ENCODE measurements around the gene FUT1. TPM values are rescaled to one million over a fixed set of nuclear protein-coding genes. Genes with fewer than 3 reads are reported as not detected.

FUT1 gene
- total RNA-seq, 4 donors from 2014 or later, result 0.83 to 2.5 (median 2.1) TPM

DNA sequence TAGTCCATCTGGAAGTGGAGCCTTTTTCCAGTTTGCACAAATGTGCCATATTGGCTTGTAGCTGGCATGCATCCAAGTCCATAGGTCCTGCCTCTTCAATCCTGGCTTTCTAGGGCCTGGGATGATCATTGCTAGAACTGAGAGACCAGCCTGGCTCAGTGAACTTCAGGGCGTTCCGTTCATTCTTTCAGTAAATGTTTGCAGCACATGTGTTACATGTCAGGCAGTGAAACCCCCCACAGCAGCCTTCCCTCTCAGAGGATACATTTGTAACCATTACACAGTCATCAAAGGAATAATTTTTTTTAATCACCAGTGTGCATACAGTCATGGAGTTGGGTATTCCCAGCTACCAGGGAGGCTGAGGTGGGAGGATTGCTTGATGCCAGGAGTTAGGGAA lies 47.0 kb downstream of the FUT1 start:
- Histone ChIP-seq H3K36me3 (peaks cover 0 to 43% (median 8%) of the 10 kb centered on the region in 4 donors), H3K27ac (replicated peaks in 1 of 4) (no peak overlapping the region), H3K4me1 (no peaks in the 10 kb centered on the region), H3K4me3 (no peak overlapping the region), H3K27me3 (no peaks in the 10 kb centered on the region), H3K9me3 (no peaks in the 10 kb centered on the region)
- intact Hi-C loops (cut with DNase I), result no loop called here
- TF ChIP-seq EP300 (IDR thresholded peaks at IDR 0.05) (no peak), POLR2AphosphoS5 (IDR thresholded peaks at IDR 0.05) (no peak), POLR2A (IDR thresholded peaks at IDR 0.05; ENCODE audit: low read depth) (no peak)
- TF ChIP-seq, protein P1, sequence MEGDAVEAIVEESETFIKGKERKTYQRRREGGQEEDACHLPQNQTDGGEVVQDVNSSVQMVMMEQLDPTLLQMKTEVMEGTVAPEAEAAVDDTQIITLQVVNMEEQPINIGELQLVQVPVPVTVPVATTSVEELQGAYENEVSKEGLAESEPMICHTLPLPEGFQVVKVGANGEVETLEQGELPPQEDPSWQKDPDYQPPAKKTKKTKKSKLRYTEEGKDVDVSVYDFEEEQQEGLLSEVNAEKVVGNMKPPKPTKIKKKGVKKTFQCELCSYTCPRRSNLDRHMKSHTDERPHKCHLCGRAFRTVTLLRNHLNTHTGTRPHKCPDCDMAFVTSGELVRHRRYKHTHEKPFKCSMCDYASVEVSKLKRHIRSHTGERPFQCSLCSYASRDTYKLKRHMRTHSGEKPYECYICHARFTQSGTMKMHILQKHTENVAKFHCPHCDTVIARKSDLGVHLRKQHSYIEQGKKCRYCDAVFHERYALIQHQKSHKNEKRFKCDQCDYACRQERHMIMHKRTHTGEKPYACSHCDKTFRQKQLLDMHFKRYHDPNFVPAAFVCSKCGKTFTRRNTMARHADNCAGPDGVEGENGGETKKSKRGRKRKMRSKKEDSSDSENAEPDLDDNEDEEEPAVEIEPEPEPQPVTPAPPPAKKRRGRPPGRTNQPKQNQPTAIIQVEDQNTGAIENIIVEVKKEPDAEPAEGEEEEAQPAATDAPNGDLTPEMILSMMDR (IDR thresholded peaks at IDR 0.05), result no peak
- WGBS, result 80% methylated on average over 2 of the region's 2 CpGs
- no peak for DNase-seq (ENCODE audit: extremely low spot score)

DNA sequence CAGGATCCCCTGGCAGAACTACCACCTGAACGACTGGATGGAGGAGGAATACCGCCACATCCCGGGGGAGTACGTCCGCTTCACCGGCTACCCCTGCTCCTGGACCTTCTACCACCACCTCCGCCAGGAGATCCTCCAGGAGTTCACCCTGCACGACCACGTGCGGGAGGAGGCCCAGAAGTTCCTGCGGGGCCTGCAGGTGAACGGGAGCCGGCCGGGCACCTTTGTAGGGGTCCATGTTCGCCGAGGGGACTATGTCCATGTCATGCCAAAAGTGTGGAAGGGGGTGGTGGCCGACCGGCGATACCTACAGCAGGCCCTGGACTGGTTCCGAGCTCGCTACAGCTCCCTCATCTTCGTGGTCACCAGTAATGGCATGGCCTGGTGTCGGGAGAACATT lies 49.1 kb downstream of the FUT1 start:
- Histone ChIP-seq H3K27ac (replicated peaks in 1 of 4) (no peak overlapping the region), H3K9me3 (no peaks in the 10 kb centered on the region), H3K4me1 (no peaks in the 10 kb centered on the region), H3K4me3 (no peak overlapping the region), H3K36me3 (peaks cover 0 to 43% (median 8%) of the 10 kb centered on the region in 4 donors), H3K27me3 (peaks cover 0 to 2% (median 0%) of the 10 kb centered on the region in 4 donors)
- TF ChIP-seq POLR2AphosphoS5 (IDR thresholded peaks at IDR 0.05) (no peak), POLR2A (IDR thresholded peaks at IDR 0.05; ENCODE audit: low read depth) (no peak), EP300 (IDR thresholded peaks at IDR 0.05) (no peak)
- TF ChIP-seq, protein P1 (IDR thresholded peaks at IDR 0.05), result no peak
- intact Hi-C loops (cut with DNase I), result no loop called here
- no peak for DNase-seq (ENCODE audit: extremely low spot score)
- 93% methylated on average over 23 of the region's 23 CpGs for WGBS

DNA sequence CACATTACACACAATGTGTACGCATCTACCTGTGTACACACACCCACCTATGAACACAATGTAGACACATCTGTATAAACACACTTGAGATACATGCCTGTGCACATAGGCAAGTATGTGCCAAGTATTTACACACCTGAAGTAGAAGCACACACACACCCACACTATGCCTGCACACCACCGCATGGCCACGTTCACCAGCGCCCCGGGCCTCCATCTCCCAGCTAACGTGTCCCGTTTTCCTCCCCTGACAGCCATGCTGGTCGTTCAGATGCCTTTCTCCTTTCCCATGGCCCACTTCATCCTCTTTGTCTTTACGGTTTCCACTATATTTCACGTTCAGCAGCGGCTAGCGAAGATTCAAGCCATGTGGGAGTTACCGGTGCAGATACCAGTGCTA lies 49.7 kb downstream of the FUT1 start:
- intact Hi-C loops (cut with DNase I), result no loop called here
- Histone ChIP-seq H3K4me1 (no peaks in the 10 kb centered on the region), H3K27ac (replicated peaks in 1 of 4) (no peak overlapping the region), H3K9me3 (no peaks in the 10 kb centered on the region), H3K4me3 (no peak overlapping the region), H3K27me3 (peaks cover 0 to 2% (median 0%) of the 10 kb centered on the region in 4 donors), H3K36me3 (peaks cover 0 to 43% (median 8%) of the 10 kb centered on the region in 4 donors)
- DNase-seq (ENCODE audit: extremely low spot score), result no peak
- 92% methylated on average over 13 of the region's 13 CpGs for WGBS
- TF ChIP-seq POLR2AphosphoS5 (IDR thresholded peaks at IDR 0.05) (no peak), EP300 (IDR thresholded peaks at IDR 0.05) (no peak), POLR2A (IDR thresholded peaks at IDR 0.05; ENCODE audit: low read depth) (no peak)
- TF ChIP-seq, protein P1 (IDR thresholded peaks at IDR 0.05), result no peak

DNA sequence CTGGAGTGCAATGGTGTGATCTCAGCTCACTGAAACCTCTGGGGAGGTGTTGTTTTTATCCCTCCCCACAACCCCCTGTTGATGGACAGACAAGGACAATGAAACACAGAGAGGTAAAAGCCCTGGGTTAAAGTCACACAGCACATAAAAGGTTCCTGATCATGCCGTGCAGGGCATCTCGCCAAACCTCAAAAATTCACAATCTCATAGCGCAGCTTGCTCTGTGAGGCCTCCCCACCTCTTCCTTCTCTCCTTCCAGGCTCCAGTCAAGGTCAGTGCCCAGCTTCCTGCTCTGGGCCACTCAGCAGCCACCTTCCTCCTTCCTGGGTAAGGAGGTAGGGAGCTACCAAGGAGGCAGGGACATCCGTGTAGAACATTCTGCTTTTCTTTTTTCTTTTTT lies 54.4 kb downstream of the FUT1 start:
- 47% methylated on average over 4 of the region's 4 CpGs for WGBS
- peaks cover 8 to 13% (median 11%) of the 10 kb centered on the region in 4 donors for H3K4me1 ChIP-seq
- H3K4me3 ChIP-seq, result no peak overlapping the region
- DNase-seq (ENCODE audit: extremely low spot score), result no peak
- TF ChIP-seq EP300 (IDR thresholded peaks at IDR 0.05) (no peak), POLR2AphosphoS5 (IDR thresholded peaks at IDR 0.05) (no peak), POLR2A (IDR thresholded peaks at IDR 0.05; ENCODE audit: low read depth) (no peak)
- TF ChIP-seq, protein P1 (IDR thresholded peaks at IDR 0.05), result no peak
- peaks cover 0 to 20% (median 5%) of the 10 kb centered on the region in 4 donors for H3K36me3 ChIP-seq
- H3K9me3 ChIP-seq, result no peaks in the 10 kb centered on the region
- intact Hi-C loops (cut with DNase I), result no loop called here
- no peak overlapping the region for H3K27ac ChIP-seq (replicated peaks in 1 of 4)
- peaks cover 0 to 25% (median 6%) of the 10 kb centered on the region in 4 donors for H3K27me3 ChIP-seq

Small RNAs within 50 kb of the gene (small RNA-seq; reads per million reads assigned to genes)
- 0 reads per million in 3 donors for gene RNU6-317P

Other genes starting within 250 kb of the FUT1 start
- gene LMTK3, start 240.8 kb downstream of the FUT1 start, total RNA-seq, result under 1 TPM; 0.17 to 0.57 (median 0.37) TPM
- gene SULT2B1, start 200.5 kb downstream of the FUT1 start, total RNA-seq, result 1 to 10 TPM in 1 of 4 donors, not detected in 3; 1.0 TPM
- not detected for gene SPACA4, start 145.9 kb downstream of the FUT1 start, total RNA-seq
- under 1 TPM; 0.32 to 0.69 (median 0.37) TPM for gene FAM83E, start 137.6 kb downstream of the FUT1 start, total RNA-seq
- 1,000 to 10,000 TPM; 1,298 to 2,105 (median 1,742) TPM for gene RPL18, start 133.5 kb downstream of the FUT1 start, total RNA-seq
- gene SPHK2, start 133.1 kb downstream of the FUT1 start, total RNA-seq, result 10 to 100 TPM; 15.9 to 24.5 (median 17.0) TPM
- 1 to 10 TPM; 3.0 to 9.3 (median 7.2) TPM for gene DBP, start 115.3 kb downstream of the FUT1 start, total RNA-seq
- gene CA11, start 106.5 kb downstream of the FUT1 start, total RNA-seq, result 10 to 100 TPM; 11.9 to 16.5 (median 14.9) TPM
- under 1 TPM in 3 of 4 donors, not detected in 1; under 0.01 to 0.34 (median 0.17) TPM for gene NTN5, start 79.6 kb downstream of the FUT1 start, total RNA-seq
- not detected for gene FUT2, start 56.7 kb downstream of the FUT1 start, total RNA-seq
- gene MAMSTR, start 32.9 kb downstream of the FUT1 start, total RNA-seq, result 1 to 10 TPM in 3 of 4 donors, under 1 TPM in 1; 0.99 to 2.9 (median 1.8) TPM
- gene RASIP1, start 12.0 kb downstream of the FUT1 start, total RNA-seq, result 10 to 100 TPM; 15.0 to 27.7 (median 22.8) TPM
- gene IZUMO1, start 5.7 kb downstream of the FUT1 start, total RNA-seq, result not detected
- not detected for gene FGF21, start 2.9 kb upstream of the FUT1 start, total RNA-seq
- 10 to 100 TPM; 59.0 to 93.3 (median 63.9) TPM for gene BCAT2, start 58.4 kb upstream of the FUT1 start, total RNA-seq
- gene HSD17B14, start 83.8 kb upstream of the FUT1 start, total RNA-seq, result 1 to 10 TPM; 7.1 to 8.9 (median 7.8) TPM
- 10 to 100 TPM; 11.4 to 27.4 (median 18.9) TPM for gene PLEKHA4, start 116.0 kb upstream of the FUT1 start, total RNA-seq
- 10 to 100 TPM; 40.3 to 98.7 (median 64.4) TPM for gene PPP1R15A, start 119.8 kb upstream of the FUT1 start, total RNA-seq
- 1 to 10 TPM in 1 of 4 donors, under 1 TPM in 3; 0.75 to 1.3 (median 0.83) TPM for gene TULP2, start 146.1 kb upstream of the FUT1 start, total RNA-seq
- 100 to 1,000 TPM; 179 to 356 (median 284) TPM for gene NUCB1, start 147.7 kb upstream of the FUT1 start, total RNA-seq
- gene DHDH, start 181.1 kb upstream of the FUT1 start, total RNA-seq, result under 1 TPM in 1 of 4 donors, not detected in 3; 0.57 TPM
- gene BAX, start 202.2 kb upstream of the FUT1 start, total RNA-seq, result 10 to 100 TPM; 39.0 to 50.4 (median 42.3) TPM
- gene FTL, start 212.7 kb upstream of the FUT1 start, total RNA-seq, result 1,000 to 10,000 TPM; 3,246 to 4,339 (median 3,896) TPM
- 10 to 100 TPM; 33.3 to 39.3 (median 37.3) TPM for gene GYS1, start 240.7 kb upstream of the FUT1 start, total RNA-seq
- gene RUVBL2, start 241.2 kb upstream of the FUT1 start, total RNA-seq, result 100 to 1,000 TPM in 2 of 4 donors, 10 to 100 TPM in 2; 72.7 to 113 (median 97.6) TPM